ENCODE measurements around the gene ATP5ME. TPM values are rescaled to one million over a fixed set of nuclear protein-coding genes. Genes with fewer than 3 reads are reported as not detected.

The ATP5ME gene
- total RNA-seq (100 to 1,000 TPM in 7 of 9 donors, 10 to 100 TPM in 2; 43.4 to 973 (median 307) TPM), polyA plus RNA-seq (1,000 to 10,000 TPM in 1 of 3 donors, 100 to 1,000 TPM in 2; 501 to 1,353 (median 885) TPM)
- long read RNA-seq, donor 1, transcript ATP5ME-204 (2 exons, 247 nt), result minor isoform, 26 of 557 reads
- long read RNA-seq, donor 1, transcript ATP5ME-201 (4 exons, 365 nt), result major isoform, 433 of 557 reads
- long read RNA-seq, donor 1, transcript ATP5ME-205 (3 exons, 393 nt), result minor isoform, 51 of 557 reads
- long read RNA-seq, donor 1, partial matches to known transcripts, result 22 of 557 reads
- long read RNA-seq, donor 1, other reads (novel, unspliced or antisense), result 21 of 557 reads
- long read RNA-seq, donor 2, transcript ATP5ME-202 (3 exons, 300 nt), result minor isoform, 6 of 346 reads
- long read RNA-seq, donor 2, transcript ATP5ME-204 (2 exons, 247 nt), result minor isoform, 7 of 346 reads
- long read RNA-seq, donor 2, transcript ATP5ME-205 (3 exons, 393 nt), result minor isoform, 32 of 346 reads
- long read RNA-seq, donor 2, transcript ATP5ME-201 (4 exons, 365 nt), result major isoform, 292 of 346 reads
- long read RNA-seq, donor 2, partial matches to known transcripts, result 0 of 346 reads
- long read RNA-seq, donor 2, other reads (novel, unspliced or antisense), result 8 of 346 reads
- long read RNA-seq, donor 3, transcript ATP5ME-201 (4 exons, 365 nt), result major isoform, 294 of 382 reads
- long read RNA-seq, donor 3, transcript ATP5ME-202 (3 exons, 300 nt), result minor isoform, 5 of 382 reads
- long read RNA-seq, donor 3, transcript ATP5ME-204 (2 exons, 247 nt), result minor isoform, 25 of 382 reads
- long read RNA-seq, donor 3, transcript ATP5ME-205 (3 exons, 393 nt), result minor isoform, 34 of 382 reads
- long read RNA-seq, donor 3, partial matches to known transcripts, result 19 of 382 reads
- long read RNA-seq, donor 3, other reads (novel, unspliced or antisense), result 5 of 382 reads
- long read RNA-seq, donor 4, transcript ATP5ME-201 (4 exons, 365 nt), result major isoform, 102 of 104 reads
- long read RNA-seq, donor 4, partial matches to known transcripts, result 0 of 104 reads
- long read RNA-seq, donor 4, other reads (novel, unspliced or antisense), result 1 of 104 reads
- long read RNA-seq, donor 5, transcript ATP5ME-202 (3 exons, 300 nt), result minor isoform, 8 of 322 reads
- long read RNA-seq, donor 5, transcript ATP5ME-201 (4 exons, 365 nt), result major isoform, 307 of 322 reads
- long read RNA-seq, donor 5, partial matches to known transcripts, result 1 of 322 reads
- long read RNA-seq, donor 5, other reads (novel, unspliced or antisense), result 1 of 322 reads
- long read RNA-seq, donor 6, transcript ATP5ME-201 (4 exons, 365 nt), result major isoform, 93 of 95 reads
- long read RNA-seq, donor 6, partial matches to known transcripts, result 0 of 95 reads
- long read RNA-seq, donor 6, other reads (novel, unspliced or antisense), result 1 of 95 reads
- long read RNA-seq, donor 7, transcript ATP5ME-201 (4 exons, 365 nt), result major isoform, 206 of 283 reads
- long read RNA-seq, donor 7, transcript ATP5ME-204 (2 exons, 247 nt), result minor isoform, 14 of 283 reads
- long read RNA-seq, donor 7, transcript ATP5ME-205 (3 exons, 393 nt), result minor isoform, 23 of 283 reads
- long read RNA-seq, donor 7, partial matches to known transcripts, result 36 of 283 reads
- long read RNA-seq, donor 7, other reads (novel, unspliced or antisense), result 0 of 283 reads
- long read RNA-seq, donor 8, transcript ATP5ME-205 (3 exons, 393 nt), result minor isoform, 26 of 405 reads
- long read RNA-seq, donor 8, transcript ATP5ME-204 (2 exons, 247 nt), result minor isoform, 17 of 405 reads
- long read RNA-seq, donor 8, transcript ATP5ME-201 (4 exons, 365 nt), result major isoform, 341 of 405 reads
- long read RNA-seq, donor 8, partial matches to known transcripts, result 0 of 405 reads
- long read RNA-seq, donor 8, other reads (novel, unspliced or antisense), result 18 of 405 reads
- long read RNA-seq, donor 9, transcript ATP5ME-205 (3 exons, 393 nt), result minor isoform, 43 of 321 reads
- long read RNA-seq, donor 9, transcript ATP5ME-204 (2 exons, 247 nt), result minor isoform, 34 of 321 reads
- long read RNA-seq, donor 9, transcript ATP5ME-201 (4 exons, 365 nt), result major isoform, 234 of 321 reads
- long read RNA-seq, donor 9, transcript ATP5ME-202 (3 exons, 300 nt), result minor isoform, 5 of 321 reads
- long read RNA-seq, donor 9, partial matches to known transcripts, result 0 of 321 reads
- long read RNA-seq, donor 9, other reads (novel, unspliced or antisense), result 5 of 321 reads
- long read RNA-seq, donor 10, transcript ATP5ME-205 (3 exons, 393 nt), result minor isoform, 21 of 191 reads
- long read RNA-seq, donor 10, transcript ATP5ME-204 (2 exons, 247 nt), result minor isoform, 6 of 191 reads
- long read RNA-seq, donor 10, transcript ATP5ME-201 (4 exons, 365 nt), result major isoform, 161 of 191 reads
- long read RNA-seq, donor 10, partial matches to known transcripts, result 0 of 191 reads
- long read RNA-seq, donor 10, other reads (novel, unspliced or antisense), result 0 of 191 reads

GRCh38 chr4:674172-675035 lies at the start of gene ATP5ME, which contains the start of gene MYL5:
TSS of gene ATP5ME (minus strand) at chr4:674276. CDS start at chr4:674247, 29 bp downstream.
TSS of gene MYL5 (plus strand) at chr4:674542. CDS start at chr4:678027, 3,485 bp downstream.
- Histone ChIP-seq H3K27me3 (no peaks in the 10 kb centered on the region), H3K27ac (peak within 1 kb of the TSS; percentile 68 to 97 (median 95)), H3K36me3 (replicated peaks in 1 of 2) (peaks cover 0 to 24% of the 10 kb centered on the region in 2 donors), H3K4me1 (replicated peaks in 1 of 2) (peaks cover 24 to 33% of the 10 kb centered on the region in 2 donors), H3K4me3 (peak within 1 kb of the TSS; percentile 83 to 95 (median 84)), H3K9me3 (replicated peaks in 1 of 3) (no peaks in the 10 kb centered on the region)
- 0 to 1% (median 0%) methylated on average over 12 to 84 of the region's 84 CpGs; no CpG with 5 or more reads in 1 of the 4 donors for WGBS, 4 donors
- TF ChIP-seq POLR2A (IDR thresholded peaks at IDR 0.05), result peak; percentile 72 to 78
- peak; percentile 61 to 98 (median 72) for TF ChIP-seq CTCF (IDR thresholded peaks at IDR 0.05)
- DNase-seq, result peak; percentile 97 to 99 (median 98)
- intact Hi-C loops (cut with DNase I), result no loop called here

- Histone ChIP-seq H3K9me3 (replicated peaks in 1 of 3) (no peaks in the 10 kb centered on the region), H3K27ac (peak overlapping the region in 4 of 5 donors; percentile 76 to 95 (median 88)), H3K4me1 (replicated peaks in 1 of 2) (peaks cover 60 to 70% of the 10 kb centered on the region in 2 donors), H3K4me3 (no peak overlapping the region), H3K27me3 (no peaks in the 10 kb centered on the region), H3K36me3 (replicated peaks in 1 of 2) (no peaks in the 10 kb centered on the region)
- WGBS, 4 donors, result 79 to 93% (median 87%) methylated on average over 33 to 61 of the region's 61 CpGs
- DNase-seq, result peak in 1 of 7 donors; percentile 35
- intact Hi-C loops (cut with DNase I), result no loop called here
- no peak for TF ChIP-seq POLR2A (IDR thresholded peaks at IDR 0.05)
- TF ChIP-seq CTCF (IDR thresholded peaks at IDR 0.05), result no peak
Measured at GRCh38 chr4:722851-723360, 48.8 kb upstream of the ATP5ME start.
